DND-41 (cell line): Measurements from ENCODE around the gene SERTM1.

Source experiments
- ATAC-seq: fragments of 200-7000 bp; cut with Tn5 transposase; 3 replicates; pipeline ENCODE4 v1.9.1; 2021; ENCODE audit warnings: low read depth; ENCODE audit not compliant: insufficient read depth
- DNase-seq: peaks from one replicate; pipeline ENCODE4 v3.0.0-alpha.2; 2020
- H2AFZ ChIP-seq: 2 replicates; pipeline ENCODE4 v1.6.0; 2012; ENCODE audit warnings: low read depth, low read length
- H3K27ac ChIP-seq: 2 replicates; pipeline ENCODE4 v1.5.1; 2012; ENCODE audit warnings: low read length, inconsistent platforms
- H3K27me3 ChIP-seq: fragments of 200-600 bp; sonication (generic); 2 replicates; pipeline ENCODE4 v1.6.0; 2012; ENCODE audit warnings: low read length, mild to moderate bottlenecking, inconsistent platforms; ENCODE audit not compliant: insufficient read depth, poor library complexity
- H3K36me3 ChIP-seq: 2 replicates; pipeline ENCODE4 v1.5.1; 2012; ENCODE audit warnings: low read length, inconsistent platforms; ENCODE audit not compliant: insufficient read depth
- H3K4me1 ChIP-seq: 2 replicates; pipeline ENCODE4 v1.5.1; 2012; ENCODE audit warnings: mild to moderate bottlenecking, low read length; ENCODE audit not compliant: insufficient read depth
- H3K4me2 ChIP-seq: 2 replicates; pipeline ENCODE4 v1.6.0; 2012; ENCODE audit warnings: mild to moderate bottlenecking, moderate library complexity, low read length, inconsistent platforms; ENCODE audit not compliant: insufficient read depth
- H3K4me3 ChIP-seq, 2 experiments: fragments of 200-600 bp in 1 of 2; shearing (Covaris generic) in 1 of 2; 2 replicates each; pipeline ENCODE4 v1.5.1; 2012 to 2016; ENCODE audit warnings: inconsistent platforms in 2 of 2, low read length in 2 of 2, mild to moderate bottlenecking in 2 of 2, low read depth in 1 of 2, moderate library complexity in 1 of 2
- H3K79me2 ChIP-seq: 2 replicates; pipeline ENCODE4 v1.6.0; 2012; ENCODE audit warnings: low read length, inconsistent platforms; ENCODE audit not compliant: insufficient read depth
- H3K9ac ChIP-seq: 2 replicates; pipeline ENCODE4 v1.6.0; 2012; ENCODE audit warnings: low read depth, mild to moderate bottlenecking, inconsistent platforms, low read length, moderate library complexity
- H3K9me3 ChIP-seq: 2 replicates; pipeline ENCODE4 v1.5.1; 2012; ENCODE audit warnings: low read length, moderate library complexity, mild to moderate bottlenecking, inconsistent platforms; ENCODE audit not compliant: insufficient read depth, severe bottlenecking
- H4K20me1 ChIP-seq: 2 replicates; pipeline ENCODE4 v1.6.0; 2012; ENCODE audit warnings: low read length; ENCODE audit not compliant: insufficient read depth
- CTCF ChIP-seq: IDR thresholded peaks from 2 replicates; pipeline ENCODE4 v1.5.1; 2012; ENCODE audit warnings: borderline replicate concordance, low read length, moderate library complexity, mild to moderate bottlenecking; ENCODE audit not compliant: poor library complexity, severe bottlenecking; ENCODE audit errors: extremely low read depth
- EZH2 ChIP-seq: IDR thresholded peaks from 3 replicates; pipeline ENCODE4 v1.6.1; 2012; ENCODE audit warnings: borderline replicate concordance, low read depth, mild to moderate bottlenecking, moderate library complexity, low read length, inconsistent platforms; ENCODE audit not compliant: severe bottlenecking

Gene SERTM1

GRCh38 chr13:36713887-36714286 is 40.1 kb downstream of the SERTM1 start:
- no peaks in the 10 kb centered on the region for H3K9me3 ChIP-seq
- no peak overlapping the region for H3K9ac ChIP-seq
- H3K27ac ChIP-seq = no peak overlapping the region
- H2AFZ ChIP-seq = no peak overlapping the region
- no peak overlapping the region for H3K4me3 ChIP-seq
- H3K27me3 ChIP-seq = no peaks in the 10 kb centered on the region
- H3K4me1 ChIP-seq = no peaks in the 10 kb centered on the region
- H3K79me2 ChIP-seq = no peaks in the 10 kb centered on the region
- no peaks in the 10 kb centered on the region for H3K36me3 ChIP-seq
- ATAC-seq (no peak), DNase-seq (no peak)
- H3K4me2 ChIP-seq = no peak overlapping the region
- TF ChIP-seq CTCF (no peak), EZH2 (no peak)
- no peaks in the 10 kb centered on the region for H4K20me1 ChIP-seq

GRCh38 chr13:36715841-36716240 is 42.0 kb downstream of the SERTM1 start:
- no peak for ATAC-seq
- H3K4me1 ChIP-seq = no peaks in the 10 kb centered on the region
- H3K27ac ChIP-seq = no peak overlapping the region
- H3K36me3 ChIP-seq = no peaks in the 10 kb centered on the region
- no peaks in the 10 kb centered on the region for H3K27me3 ChIP-seq
- DNase-seq = no peak
- no peak overlapping the region for H3K4me2 ChIP-seq
- no peaks in the 10 kb centered on the region for H3K79me2 ChIP-seq
- H2AFZ ChIP-seq = no peak overlapping the region
- H3K9me3 ChIP-seq = no peaks in the 10 kb centered on the region
- TF ChIP-seq CTCF (no peak), EZH2 (no peak)
- H3K4me3 ChIP-seq = no peak overlapping the region
- no peak overlapping the region for H3K9ac ChIP-seq
- H4K20me1 ChIP-seq = no peaks in the 10 kb centered on the region

GRCh38 chr13:36717017-36717416 is 43.2 kb downstream of the SERTM1 start:
- Histone ChIP-seq H3K4me2 (no peak overlapping the region), H3K79me2 (no peaks in the 10 kb centered on the region), H3K27ac (no peak overlapping the region), H3K36me3 (no peaks in the 10 kb centered on the region), H4K20me1 (no peaks in the 10 kb centered on the region), H3K9ac (no peak overlapping the region), H2AFZ (no peak overlapping the region), H3K27me3 (no peaks in the 10 kb centered on the region), H3K4me1 (no peaks in the 10 kb centered on the region), H3K9me3 (no peaks in the 10 kb centered on the region), H3K4me3 (no peak overlapping the region)
- no peak for DNase-seq
- no peak for ATAC-seq
- no peak for TF ChIP-seq EZH2
- TF ChIP-seq CTCF = no peak

- ATAC-seq = no peak
These were observed 44.2 kb downstream of the SERTM1 start for GRCh38 chr13:36717966-36718545.

More at GRCh38 chr13:36717966-36718545, 44.2 kb downstream of the SERTM1 start:
- Histone ChIP-seq H2AFZ (no peak overlapping the region), H3K27ac (no peak overlapping the region), H3K4me1 (no peaks in the 10 kb centered on the region), H3K9ac (no peak overlapping the region), H3K79me2 (no peaks in the 10 kb centered on the region), H3K4me2 (no peak overlapping the region), H3K9me3 (no peaks in the 10 kb centered on the region), H3K4me3 (no peak overlapping the region), H4K20me1 (no peaks in the 10 kb centered on the region), H3K36me3 (no peaks in the 10 kb centered on the region), H3K27me3 (no peaks in the 10 kb centered on the region)
- no peak for DNase-seq
- TF ChIP-seq CTCF = no peak
- TF ChIP-seq EZH2 = no peak
